ENCODE measurements around the gene PLA2G2A. TPM values are rescaled to one million over a fixed set of nuclear protein-coding genes. Genes with fewer than 3 reads are reported as not detected.

The PLA2G2A gene
- total and polyA plus RNA-seq, 11 donors, result 2.8 to 539 (median 26.5) TPM

- Histone ChIP-seq H3K27ac (peak overlapping the region in 2 of 12 donors; percentile 48 to 61), H3K4me3 (no peak overlapping the region), H3K27me3 (no peaks in the 10 kb centered on the region), H3K36me3 (no peaks in the 10 kb centered on the region), H3K9me3 (no peaks in the 10 kb centered on the region), H3K4me1 (peaks cover 0 to 28% (median 3%) of the 10 kb centered on the region in 12 donors)
- WGBS, 4 donors, result 82 to 89% (median 87%) methylated on average over 3 of the region's 3 CpGs
- intact Hi-C loops (cut with DNase I), result loop anchor here in 1 of 10 donors (5.0 kb wide), 1 partner anchor 112 kb away; no protein-coding TSS in a partner anchor
- TF ChIP-seq POLR2A (IDR thresholded peaks at IDR 0.05), result no peak
- TF ChIP-seq CTCF (IDR thresholded peaks at IDR 0.05), result no peak
- DNase-seq (no peak), ATAC-seq (no peak)
Observed at GRCh38 chr1:19980314-19980713, 896 bp upstream of the PLA2G2A start.

GRCh38 chr1:19978143-19978542, 1.3 kb downstream of the PLA2G2A start:
- DNase-seq (no peak), ATAC-seq (no peak)
- Histone ChIP-seq H3K4me1 (peaks cover 0 to 39% (median 10%) of the 10 kb centered on the region in 12 donors), H3K27me3 (no peaks in the 10 kb centered on the region), H3K9me3 (no peaks in the 10 kb centered on the region), H3K4me3 (peak overlapping the region in 1 of 12 donors; percentile 1), H3K27ac (no peak overlapping the region), H3K36me3 (no peaks in the 10 kb centered on the region)
- intact Hi-C loops (cut with DNase I), result loop anchor here in 7 of 10 donors (5.0 to 10.0 kb wide), 7 partner anchors 99 to 219 kb away; no protein-coding TSS in a partner anchor
- 74 to 90% (median 87%) methylated on average over 6 to 9 of the region's 9 CpGs for WGBS, 4 donors
- TF ChIP-seq CTCF (IDR thresholded peaks at IDR 0.05) (no peak), POLR2A (IDR thresholded peaks at IDR 0.05) (no peak)

- Histone ChIP-seq H3K36me3 (no peaks in the 10 kb centered on the region), H3K4me1 (peaks cover 0 to 28% (median 10%) of the 10 kb centered on the region in 12 donors), H3K4me3 (no peak overlapping the region), H3K9me3 (no peaks in the 10 kb centered on the region), H3K27me3 (no peaks in the 10 kb centered on the region), H3K27ac (no peak overlapping the region)
- intact Hi-C loops (cut with DNase I), result loop anchor here in 7 of 10 donors (5.0 to 10.0 kb wide), 7 partner anchors 101 to 221 kb away; no protein-coding TSS in a partner anchor
- no peak for TF ChIP-seq CTCF (IDR thresholded peaks at IDR 0.05)
- no peak for TF ChIP-seq POLR2A (IDR thresholded peaks at IDR 0.05)
- ATAC-seq (peak in 1 of 4 donors; percentile 21), DNase-seq (no peak)
- WGBS, 4 donors, result 59 to 78% (median 75%) methylated on average over 7 of the region's 7 CpGs
Observed at GRCh38 chr1:19976317-19977003, 3.0 kb downstream of the PLA2G2A start.

GRCh38 chr1:19975423-19976193, 3.8 kb downstream of the PLA2G2A start:
- Histone ChIP-seq H3K4me1 (peaks cover 0 to 20% (median 10%) of the 10 kb centered on the region in 12 donors), H3K9me3 (no peaks in the 10 kb centered on the region), H3K4me3 (no peak overlapping the region), H3K36me3 (no peaks in the 10 kb centered on the region), H3K27ac (peak overlapping the region in 3 of 12 donors; percentile 1 to 24 (median 16)), H3K27me3 (no peaks in the 10 kb centered on the region)
- intact Hi-C loops (cut with DNase I), result loop anchor here in 8 of 10 donors (1.0 to 10.0 kb wide), 11 partner anchors 102 to 222 kb away; no protein-coding TSS in a partner anchor
- 41 to 50% (median 45%) methylated on average over 6 of the region's 6 CpGs for WGBS, 4 donors
- ATAC-seq (peak in 1 of 4 donors; percentile 18), DNase-seq (no peak)
- TF ChIP-seq POLR2A (IDR thresholded peaks at IDR 0.05), result no peak
- TF ChIP-seq CTCF (IDR thresholded peaks at IDR 0.05), result no peak
